Midbrain (tissue), 1 donor: ENCODE data around the gene ASB9.
"Not testable (repeated sequence)": the region's sequence is repeated elsewhere in the genome, so short reads cannot be mapped to it uniquely, and the experiment has no call there.

ENCODE experiments used
- DNase-seq: peaks from one replicate; lab custom pipeline; 2025; lab: John Stamatoyannopoulos, UW

ASB9 gene

GRCh38 chrX:15269618-15270521 is at the start of gene ASB9:
TSS of gene ASB9 (minus strand) at chrX:15270083. CDS start at chrX:15269874, 209 bp downstream.
- DNase-seq: no peak

- peak; percentile 31 for DNase-seq
Observed at GRCh38 chrX:15319075-15319474, 49.2 kb upstream of the ASB9 start.

- DNase-seq: no peak
Observed at GRCh38 chrX:15315509-15315908, 45.6 kb upstream of the ASB9 start, which contains the start of gene ASB11. TSS of gene ASB11 (minus strand) at chrX:15315640. CDS start at chrX:15315605, 35 bp downstream.

GRCh38 chrX:15314472-15314871 is 44.6 kb upstream of the ASB9 start:
- no peak for DNase-seq

GRCh38 chrX:15311119-15311518 is 41.2 kb upstream of the ASB9 start:
- DNase-seq: no peak

- DNase-seq: peak; percentile 41
Observed at GRCh38 chrX:15310117-15310516, 40.2 kb upstream of the ASB9 start.

- DNase-seq: not testable (repeated sequence)
Observed at GRCh38 chrX:15305899-15306298, 36.0 kb upstream of the ASB9 start.

GRCh38 chrX:15301924-15302323 is 32.0 kb upstream of the ASB9 start:
- no peak for DNase-seq

GRCh38 chrX:15299941-15300851 is 30.3 kb upstream of the ASB9 start:
- peak; percentile 57 for DNase-seq

GRCh38 chrX:15298780-15299179 is 28.9 kb upstream of the ASB9 start:
- DNase-seq: no peak

- no peak for DNase-seq
Observed at GRCh38 chrX:15298201-15298600, 28.3 kb upstream of the ASB9 start.

GRCh38 chrX:15293451-15293850 is 23.6 kb upstream of the ASB9 start:
- DNase-seq: no peak

- DNase-seq: no peak
Observed at GRCh38 chrX:15292861-15293260, 23.0 kb upstream of the ASB9 start.

GRCh38 chrX:15277604-15278003 is 7.7 kb upstream of the ASB9 start:
- no peak for DNase-seq

GRCh38 chrX:15274946-15275345 is 5.1 kb upstream of the ASB9 start:
- DNase-seq: no peak

- not testable (repeated sequence) for DNase-seq
Observed at GRCh38 chrX:15273275-15273674, 3.4 kb upstream of the ASB9 start.

GRCh38 chrX:15271757-15272156 is 1.9 kb upstream of the ASB9 start:
- no peak for DNase-seq

GRCh38 chrX:15269120-15269519 is 763 bp downstream of the ASB9 start:
- no peak for DNase-seq

GRCh38 chrX:15254852-15255251 is 15.0 kb downstream of the ASB9 start:
- no peak for DNase-seq

GRCh38 chrX:15245896-15246295 is 24.0 kb downstream of the ASB9 start:
- DNase-seq: no peak

- DNase-seq: no peak
Observed at GRCh38 chrX:15244421-15244820, 25.5 kb downstream of the ASB9 start.

- DNase-seq: peak; percentile 57
Observed at GRCh38 chrX:15242899-15243555, 26.9 kb downstream of the ASB9 start.
